HG02981 (cell line): ENCODE results near the gene CDKN2AIP.
"Not testable (repeated sequence)": the region's sequence is repeated elsewhere in the genome, so short reads cannot be mapped to it uniquely, and the experiment has no call there.

Source experiments
- ATAC-seq: cut with Tn5 transposase; IDR thresholded peaks from one replicate; pipeline ENCODE4 v1.9.1; 2021; ENCODE audit warnings: mild to moderate bottlenecking, moderate library complexity; ENCODE audit not compliant: unreplicated experiment

Gene CDKN2AIP

DNA sequence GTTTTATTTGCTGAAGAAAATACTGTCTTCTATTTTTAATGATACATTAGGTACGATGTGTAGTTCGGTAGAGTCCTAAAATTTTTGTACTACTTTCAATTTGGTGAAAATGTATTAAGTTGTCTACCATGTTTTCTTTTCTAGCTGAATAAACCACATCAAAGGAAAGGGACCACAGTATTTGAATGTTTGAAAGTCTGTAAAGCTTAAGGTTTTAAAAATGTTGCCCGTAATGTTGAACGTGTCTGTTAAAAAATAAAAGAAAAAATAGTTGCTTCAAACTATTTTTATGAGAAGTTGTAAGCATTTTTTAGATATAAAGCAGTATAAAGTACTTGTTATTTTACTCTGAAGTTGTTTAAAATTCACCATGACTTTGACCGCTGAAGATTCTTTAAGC lies 3.2 kb downstream of the CDKN2AIP start:
- no peak for ATAC-seq

DNA sequence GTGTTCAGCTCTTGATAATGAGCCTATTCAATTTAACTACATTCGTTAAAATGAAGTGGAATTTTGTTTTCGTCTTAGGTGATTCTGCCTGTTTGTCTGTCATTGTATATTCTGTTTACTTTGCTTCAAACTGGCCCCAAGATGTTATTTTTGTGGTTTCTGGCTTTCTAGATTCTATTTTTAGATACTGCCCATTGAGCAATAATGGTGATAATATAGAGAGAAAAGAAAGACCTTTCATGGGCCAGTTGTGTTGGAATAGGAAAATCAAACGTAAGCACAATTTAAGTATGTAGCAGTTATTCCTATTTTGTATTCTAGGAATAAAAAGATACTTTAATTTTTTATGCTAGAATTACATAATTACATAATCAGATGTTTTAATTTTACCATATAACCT lies 4.0 kb downstream of the CDKN2AIP start:
- ATAC-seq, result no peak

DNA sequence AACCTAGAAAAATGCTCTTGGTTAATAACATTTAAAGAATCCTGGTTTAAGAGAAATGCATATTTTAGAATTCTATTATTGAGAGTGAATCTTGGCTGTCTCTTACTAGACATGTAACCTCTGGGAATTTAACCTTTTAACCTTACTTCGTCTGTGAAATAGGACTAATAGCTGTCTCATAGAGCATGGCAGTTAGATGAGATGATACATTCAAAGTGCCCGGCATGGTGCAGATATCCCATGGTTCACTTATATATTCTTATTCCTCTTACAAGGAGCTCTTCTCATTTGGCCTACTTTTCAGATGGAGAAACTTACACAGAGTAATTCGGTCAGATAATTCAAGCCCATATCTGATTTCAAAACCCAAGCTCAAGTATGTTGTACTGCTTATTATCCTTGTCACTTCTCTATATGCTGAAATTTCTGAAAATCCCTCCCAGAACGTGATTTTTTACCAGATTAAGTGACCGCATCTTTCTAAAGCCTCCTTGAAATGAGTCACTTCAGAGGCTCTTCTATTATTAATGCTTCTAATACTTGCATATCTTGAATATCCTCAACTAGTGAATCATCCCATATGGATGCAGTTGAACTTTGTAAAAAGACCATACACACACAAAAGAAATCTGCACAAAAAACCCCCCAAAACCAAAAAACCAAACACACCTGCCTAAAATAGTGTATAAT lies 4.9 kb downstream of the CDKN2AIP start:
- ATAC-seq, result no peak

DNA sequence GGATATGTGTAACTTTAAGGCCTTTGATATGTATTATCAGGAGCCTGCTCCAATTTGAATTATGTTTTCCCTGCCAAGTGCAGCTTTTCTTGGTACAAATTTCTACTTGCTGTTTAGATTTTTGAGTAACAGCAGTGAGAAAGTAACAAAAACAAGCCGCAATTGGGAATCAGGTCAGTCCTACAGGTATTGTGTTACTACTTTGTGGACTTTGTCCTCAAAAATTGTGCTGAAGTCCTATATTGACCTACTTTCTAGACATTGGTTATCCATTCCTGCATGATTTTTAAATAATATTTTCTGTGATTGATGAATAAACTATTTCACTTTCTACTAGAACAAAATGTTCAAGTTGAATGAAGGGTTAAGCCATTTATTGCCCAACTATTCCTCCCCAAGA lies 5.7 kb downstream of the CDKN2AIP start:
- no peak for ATAC-seq

DNA sequence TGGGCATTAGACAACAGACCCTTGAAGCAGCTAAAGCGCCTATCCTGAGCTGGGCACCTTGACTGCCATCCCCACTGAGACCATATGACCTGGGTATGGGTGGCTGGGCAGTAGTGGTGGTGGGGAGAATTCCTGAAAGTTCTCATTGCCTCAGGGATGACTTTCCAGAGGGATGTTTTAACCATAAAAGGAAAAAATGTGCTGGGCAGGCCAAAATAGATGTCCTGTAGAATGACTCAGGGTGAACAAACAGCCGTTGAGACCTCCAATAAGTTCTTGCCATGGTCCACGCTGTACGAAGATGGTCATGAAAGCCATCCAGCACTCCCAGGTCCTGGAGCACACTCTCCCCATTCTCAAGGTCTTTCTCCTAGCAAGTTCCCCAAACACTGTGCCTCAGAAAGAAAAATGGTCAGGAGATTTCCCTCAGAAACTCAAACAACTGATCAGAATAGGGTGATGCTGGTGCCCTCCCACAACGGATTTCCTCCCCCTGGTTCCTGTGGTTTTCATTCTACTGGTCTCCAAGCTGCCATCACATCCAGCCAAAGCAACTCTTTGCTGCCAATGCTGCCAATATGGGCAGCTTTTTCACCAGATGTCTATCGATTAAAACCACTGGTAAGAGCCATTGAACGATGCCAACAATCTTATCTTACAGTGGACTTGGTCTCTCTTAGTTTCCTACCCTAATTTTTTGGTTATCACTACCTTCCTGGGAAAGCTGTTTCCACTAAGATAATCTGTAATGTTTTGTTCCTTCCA lies 11.2 kb downstream of the CDKN2AIP start:
- no peak for ATAC-seq

DNA sequence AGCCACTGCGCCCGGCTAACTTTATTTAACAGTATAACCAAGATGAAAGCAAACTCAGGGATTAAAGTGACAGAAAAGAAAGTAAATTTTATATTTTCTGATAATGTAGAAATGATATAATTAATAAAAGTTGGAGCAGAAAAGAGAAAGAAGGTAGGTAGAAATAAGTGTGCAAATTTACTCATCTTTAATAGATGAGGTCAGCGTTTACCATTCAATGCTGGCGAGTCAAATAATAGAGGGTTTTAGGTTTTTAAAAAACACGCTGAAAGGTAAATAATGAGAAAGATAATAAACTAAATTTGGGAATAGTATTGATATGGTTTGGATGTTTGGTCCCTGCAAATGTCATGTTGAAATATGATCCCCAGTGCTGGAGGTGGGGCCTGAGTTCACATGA lies 13.6 kb downstream of the CDKN2AIP start:
- ATAC-seq, result no peak

DNA sequence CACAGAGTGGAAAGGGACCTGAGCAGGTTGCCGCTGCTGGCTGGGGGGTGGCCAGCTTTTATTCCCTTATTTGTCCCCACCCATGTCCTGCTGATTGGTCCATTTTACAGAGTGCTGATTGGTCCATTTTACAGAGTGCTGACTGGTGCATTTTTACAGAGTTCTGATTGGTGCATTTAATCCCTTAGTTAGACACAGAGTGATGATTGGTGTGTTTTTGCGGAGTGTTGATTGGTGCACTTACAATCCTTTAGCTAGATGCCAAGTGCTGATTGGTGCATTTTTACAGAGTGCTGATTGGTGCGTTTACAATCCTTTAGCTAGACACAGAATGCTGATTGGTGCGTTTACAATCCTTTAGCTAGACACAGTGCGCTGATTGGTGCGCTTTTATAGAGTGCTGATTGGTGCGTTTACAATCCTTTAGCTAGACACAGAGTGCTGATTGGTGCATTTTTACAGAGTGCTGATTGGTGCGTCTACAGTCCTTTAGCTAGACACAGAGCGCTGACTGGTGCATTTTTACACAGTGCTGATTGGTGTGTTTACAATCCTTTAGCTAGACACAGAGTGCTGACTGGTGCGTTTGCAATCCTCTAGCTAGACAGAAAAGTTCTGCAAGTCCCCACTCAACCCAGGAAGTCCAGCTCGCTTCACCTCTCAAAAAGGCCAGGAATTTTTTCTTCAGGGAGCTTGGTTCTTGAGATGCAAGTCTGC lies 19.6 kb downstream of the CDKN2AIP start:
- not testable (repeated sequence) for ATAC-seq

DNA sequence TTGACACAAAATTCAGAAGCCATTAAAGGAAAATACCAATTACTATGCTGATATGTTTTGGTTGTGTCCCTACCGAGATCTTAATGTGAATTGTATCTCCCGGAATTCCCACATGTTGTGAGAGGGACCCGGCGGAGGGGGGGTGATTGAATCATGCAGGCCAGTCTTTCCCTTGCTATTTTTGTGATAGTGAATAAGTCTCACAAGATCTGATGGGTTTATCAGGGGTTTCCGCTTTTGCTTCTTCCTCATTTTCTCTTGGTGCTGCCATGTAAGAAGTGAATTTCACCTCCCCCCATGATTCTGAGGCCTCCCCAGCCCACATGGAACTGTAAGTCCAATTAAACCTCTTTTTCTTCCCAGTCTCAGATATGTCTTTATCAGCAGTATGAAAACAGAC lies 21.4 kb downstream of the CDKN2AIP start:
- ATAC-seq, result not testable (repeated sequence)

DNA sequence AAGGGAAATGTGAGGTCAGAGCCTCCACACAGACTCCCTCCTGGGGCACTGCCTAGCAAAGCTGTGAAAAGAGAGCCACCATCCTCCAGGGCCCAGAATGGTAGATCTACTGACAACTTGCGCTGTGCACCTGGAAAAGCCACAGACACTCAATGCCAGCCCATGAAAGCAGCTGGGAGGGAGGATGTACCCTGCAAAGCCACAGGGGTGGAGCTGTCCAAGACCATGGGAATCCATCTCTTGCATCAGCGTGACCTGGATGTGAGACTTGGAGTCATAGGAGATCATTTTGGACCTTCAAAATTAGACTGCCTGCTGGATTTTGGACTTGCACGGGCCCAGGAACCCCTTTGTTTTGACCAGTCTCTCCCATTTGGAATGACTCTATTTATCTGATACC lies 22.8 kb downstream of the CDKN2AIP start:
- no peak for ATAC-seq

DNA sequence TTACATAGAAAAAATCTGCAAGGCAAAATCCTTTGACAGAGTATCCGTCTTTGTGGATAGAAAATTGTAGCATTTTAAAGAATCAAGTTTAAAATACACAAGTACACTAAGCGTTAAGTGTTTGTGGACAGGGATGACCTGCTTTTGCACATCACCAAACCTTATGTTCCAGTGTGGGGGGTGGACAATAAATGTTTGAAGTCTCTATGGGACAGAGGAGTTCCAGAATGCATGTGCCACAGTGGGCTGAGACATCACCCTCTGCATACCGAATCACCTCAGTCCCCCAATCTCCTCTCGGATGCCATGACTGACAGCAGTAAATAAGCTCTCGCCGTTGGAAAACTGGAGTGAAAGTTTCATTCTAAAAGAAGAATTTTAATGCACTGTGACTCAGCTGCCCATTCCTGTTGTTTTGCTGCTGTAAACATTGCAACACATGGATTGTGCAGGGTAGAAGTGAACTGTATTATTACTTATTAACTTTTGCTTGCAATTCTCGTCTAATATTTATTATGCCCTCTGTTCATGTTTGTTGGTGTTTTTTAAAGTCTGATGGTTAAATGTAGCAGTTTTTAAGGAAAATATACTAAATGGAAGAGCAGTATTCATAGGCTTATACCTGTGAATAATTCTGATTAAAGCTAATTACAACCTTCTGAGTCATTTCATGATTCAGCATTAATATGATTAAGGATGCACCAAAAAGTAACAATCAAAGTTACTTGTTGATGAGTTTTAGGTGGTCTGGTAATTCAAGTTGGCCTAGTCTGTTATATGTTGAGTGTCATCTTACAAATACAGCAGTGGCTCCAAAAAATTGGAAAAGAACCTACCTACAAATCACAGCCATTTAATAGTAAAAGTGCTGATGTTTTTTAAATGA lies 24.0 kb downstream of the CDKN2AIP start:
- ATAC-seq, result no peak

DNA sequence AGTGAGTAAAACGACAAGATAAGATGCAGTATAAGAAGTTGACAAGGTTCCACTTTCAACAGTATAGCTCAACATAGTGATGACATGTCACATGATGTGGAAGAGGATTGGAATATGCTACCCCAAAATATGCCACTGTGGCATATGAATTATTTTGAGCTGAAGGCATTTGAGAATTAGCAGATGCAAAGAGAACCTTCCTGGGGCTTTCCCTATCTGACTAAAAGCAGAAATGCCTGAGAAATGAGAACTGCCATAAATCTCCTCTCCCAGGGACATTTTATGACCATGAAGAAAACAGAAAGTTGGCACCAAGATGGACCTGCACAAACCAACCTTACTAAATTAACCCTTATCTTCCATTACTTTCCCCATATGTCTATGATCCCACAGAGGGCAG lies 24.8 kb downstream of the CDKN2AIP start:
- ATAC-seq, result no peak

DNA sequence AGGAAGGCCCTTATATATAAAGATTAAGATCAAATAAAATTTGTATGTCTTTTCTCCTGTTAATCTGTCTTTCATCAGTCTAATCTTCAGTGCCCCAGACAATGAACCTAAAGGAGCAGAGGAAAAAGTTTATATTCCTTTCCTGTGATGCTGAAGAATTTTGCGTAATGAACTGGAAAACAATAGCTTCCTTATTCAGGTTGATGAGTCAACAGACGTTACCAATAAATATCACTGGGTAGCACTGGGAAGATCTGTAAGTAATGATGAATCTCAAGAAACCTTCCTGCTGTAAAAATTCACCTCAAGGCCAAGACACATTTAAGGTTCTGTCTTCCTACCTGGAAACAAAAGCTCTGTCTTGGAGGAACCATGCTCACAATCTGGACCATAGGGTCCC lies 25.5 kb downstream of the CDKN2AIP start:
- no peak for ATAC-seq

DNA sequence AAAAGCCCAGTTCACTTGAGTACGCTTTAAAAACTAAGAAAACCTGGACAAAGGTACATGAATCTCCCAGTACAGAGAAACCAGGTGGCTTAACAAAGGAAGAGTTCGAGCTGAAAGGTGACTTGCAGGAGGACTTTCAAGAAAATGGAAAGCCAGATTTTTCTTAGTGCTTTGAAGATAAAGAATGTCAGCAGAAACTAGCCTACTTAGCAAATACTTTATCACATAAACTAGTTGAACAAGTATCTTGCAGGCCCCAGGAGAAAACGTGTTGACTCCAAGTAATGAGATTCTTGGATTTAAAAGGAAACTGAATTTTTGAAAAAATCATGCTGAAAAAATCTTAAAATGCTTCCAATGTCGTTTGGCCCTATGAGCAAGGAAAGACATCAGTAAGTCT lies 26.4 kb downstream of the CDKN2AIP start:
- ATAC-seq, result no peak

DNA sequence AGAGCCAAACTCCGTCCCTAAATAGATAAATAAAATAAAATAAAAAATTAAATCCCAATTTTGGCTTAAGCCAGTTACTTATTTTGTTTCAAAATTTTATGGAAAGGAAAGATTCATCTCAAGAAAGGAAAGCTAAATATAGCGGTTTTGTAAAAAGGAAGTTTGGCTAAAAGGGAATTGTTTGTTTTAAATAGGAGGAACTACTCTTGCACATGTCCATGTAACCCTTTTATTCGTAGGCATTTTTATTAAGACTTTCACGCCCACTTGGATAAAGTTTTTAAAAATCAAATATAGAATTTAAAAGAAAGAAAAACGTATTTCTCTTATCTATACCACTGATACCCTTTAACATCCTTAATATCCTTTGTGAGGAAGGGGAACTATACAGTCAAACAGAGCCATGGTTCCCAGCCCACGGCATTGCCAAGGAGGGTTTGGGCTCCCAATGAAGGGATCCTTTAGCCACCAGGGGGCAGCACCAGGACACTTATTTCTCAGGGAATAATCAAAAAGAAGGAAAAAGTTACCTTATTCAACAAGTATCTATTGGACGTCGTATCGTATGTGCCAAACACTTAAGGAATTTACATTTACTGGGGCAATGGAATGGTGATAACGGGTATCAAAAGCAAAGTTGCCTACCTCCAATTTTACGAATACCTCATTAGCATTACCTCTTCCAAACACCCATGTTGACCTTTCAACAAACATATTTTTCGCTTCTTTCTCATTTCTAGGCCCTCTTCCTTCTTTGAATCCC lies 27.7 kb downstream of the CDKN2AIP start:
- peak; percentile 80 for ATAC-seq

DNA sequence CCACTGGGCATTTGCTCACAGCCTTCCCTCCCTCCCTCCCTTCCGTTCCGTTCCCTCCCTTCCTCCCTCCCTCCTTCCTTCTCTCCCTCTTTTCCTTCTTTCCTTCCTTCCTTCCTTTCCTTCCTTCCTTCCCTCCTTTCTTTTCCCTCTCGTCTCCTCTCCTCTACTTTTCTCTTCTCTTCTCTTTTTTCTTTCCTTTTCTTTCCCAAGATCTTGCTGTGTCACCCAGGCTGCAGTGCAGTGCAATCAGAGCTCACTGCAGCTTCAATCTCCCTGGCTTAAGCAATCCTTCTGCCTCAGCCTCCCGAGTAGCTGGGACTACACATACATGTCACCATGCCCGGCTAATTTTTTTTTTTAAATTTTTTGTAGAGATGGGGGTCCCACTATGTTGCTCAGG lies 33.7 kb downstream of the CDKN2AIP start:
- no peak for ATAC-seq

DNA sequence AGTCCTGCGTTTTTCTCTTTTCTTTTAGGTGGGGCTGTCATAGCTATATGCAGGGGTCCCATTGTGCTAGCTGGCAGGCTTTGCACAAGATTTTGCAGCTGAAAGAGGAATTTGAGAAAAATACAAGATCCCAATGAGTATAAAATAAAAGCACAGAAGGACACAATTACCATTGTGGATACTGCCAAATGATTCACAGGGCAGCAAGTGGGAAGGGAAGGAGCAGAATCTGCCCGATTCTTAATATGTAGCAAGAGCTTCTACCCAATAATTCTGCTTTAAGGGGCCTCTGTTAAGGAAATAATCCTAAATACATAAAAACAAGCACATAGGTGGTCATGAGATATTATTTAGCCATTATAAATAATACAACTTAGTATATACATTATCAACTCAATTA lies 34.5 kb downstream of the CDKN2AIP start:
- no peak for ATAC-seq

DNA sequence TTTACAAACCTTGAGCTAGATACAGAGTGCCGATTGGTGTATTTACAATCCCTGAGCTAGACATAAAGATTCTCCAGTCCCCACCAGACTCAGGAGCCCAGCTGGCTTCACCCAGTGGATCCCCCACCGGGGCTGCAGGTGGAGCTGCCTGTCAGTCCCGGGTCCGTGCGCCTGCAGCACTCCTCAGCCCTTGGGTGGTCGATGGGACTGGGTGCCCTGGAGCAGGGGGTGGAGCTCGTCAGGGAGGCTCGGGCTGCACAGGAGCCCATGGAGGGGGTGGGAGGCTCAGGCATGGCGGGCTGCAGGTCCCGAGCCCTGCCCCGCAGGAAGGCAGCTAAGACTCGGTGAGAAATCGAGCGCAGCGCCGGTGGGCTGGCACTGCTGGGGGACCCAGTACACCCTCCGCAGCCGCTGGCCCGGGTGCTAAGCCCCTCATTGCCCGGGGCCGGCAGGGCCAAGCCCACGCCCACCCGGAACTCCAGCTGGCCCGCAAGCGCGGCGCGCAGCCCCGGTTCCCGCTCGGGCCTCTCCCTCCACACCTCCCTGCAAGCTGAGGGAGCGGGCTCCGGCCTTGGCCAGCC lies 38.2 kb downstream of the CDKN2AIP start:
- not testable (repeated sequence) for ATAC-seq

DNA sequence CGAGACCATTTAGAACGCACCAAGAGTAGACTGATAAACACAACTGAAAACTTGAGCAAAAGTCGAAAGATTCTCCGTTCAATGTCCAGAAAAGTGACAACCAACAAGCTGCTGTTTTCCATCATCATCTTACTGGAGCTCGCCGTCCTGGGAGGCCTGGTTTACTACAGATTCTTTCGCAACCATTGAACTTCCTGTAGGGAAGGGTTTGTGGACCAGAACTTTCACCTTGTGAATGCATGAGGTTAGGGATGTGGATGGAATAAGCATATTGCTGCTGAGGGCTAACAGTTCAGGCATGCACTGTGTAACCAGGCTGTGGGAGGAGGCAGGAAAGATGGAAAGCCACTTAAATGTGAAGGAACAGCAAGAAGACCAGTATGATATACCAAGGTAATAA lies 39.6 kb downstream of the CDKN2AIP start:
- ATAC-seq, result no peak

DNA sequence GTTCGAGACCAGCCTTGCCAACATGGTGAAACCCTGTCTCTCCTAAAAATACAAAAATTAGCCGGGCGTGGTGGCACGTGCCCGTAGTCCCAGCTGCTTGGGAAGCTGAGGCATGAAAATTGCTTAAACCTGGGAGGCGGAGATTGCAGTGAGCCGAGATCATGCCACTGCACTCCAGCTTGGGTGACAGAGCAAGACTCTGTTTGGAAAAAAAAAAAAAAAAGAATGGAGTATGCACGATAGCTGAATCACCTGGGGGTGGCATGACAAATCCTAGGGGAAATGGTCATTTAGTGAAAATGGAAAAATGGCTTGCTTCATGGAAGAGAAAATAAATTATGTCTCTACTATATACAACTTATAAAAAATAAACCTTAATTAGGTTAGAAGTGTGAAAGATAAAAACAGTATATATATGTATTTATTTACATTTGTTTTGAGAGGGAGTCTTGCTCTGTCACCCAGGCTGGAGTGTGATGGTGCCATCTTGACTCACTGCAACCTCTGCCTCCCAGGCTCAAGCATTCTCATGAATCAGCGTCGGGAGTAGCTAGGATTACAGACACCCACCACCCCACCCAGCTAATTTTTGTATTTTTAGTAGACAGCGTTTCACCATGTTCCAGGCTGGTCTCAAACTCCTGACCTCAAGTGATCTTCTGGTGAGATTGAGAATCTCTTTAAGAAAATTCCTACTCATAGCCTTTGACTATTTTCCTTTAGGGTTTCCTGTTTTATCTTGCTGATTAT lies 41.1 kb downstream of the CDKN2AIP start:
- ATAC-seq, result no peak
